ENCODE results near the gene FYN.

FYN gene

DNA sequence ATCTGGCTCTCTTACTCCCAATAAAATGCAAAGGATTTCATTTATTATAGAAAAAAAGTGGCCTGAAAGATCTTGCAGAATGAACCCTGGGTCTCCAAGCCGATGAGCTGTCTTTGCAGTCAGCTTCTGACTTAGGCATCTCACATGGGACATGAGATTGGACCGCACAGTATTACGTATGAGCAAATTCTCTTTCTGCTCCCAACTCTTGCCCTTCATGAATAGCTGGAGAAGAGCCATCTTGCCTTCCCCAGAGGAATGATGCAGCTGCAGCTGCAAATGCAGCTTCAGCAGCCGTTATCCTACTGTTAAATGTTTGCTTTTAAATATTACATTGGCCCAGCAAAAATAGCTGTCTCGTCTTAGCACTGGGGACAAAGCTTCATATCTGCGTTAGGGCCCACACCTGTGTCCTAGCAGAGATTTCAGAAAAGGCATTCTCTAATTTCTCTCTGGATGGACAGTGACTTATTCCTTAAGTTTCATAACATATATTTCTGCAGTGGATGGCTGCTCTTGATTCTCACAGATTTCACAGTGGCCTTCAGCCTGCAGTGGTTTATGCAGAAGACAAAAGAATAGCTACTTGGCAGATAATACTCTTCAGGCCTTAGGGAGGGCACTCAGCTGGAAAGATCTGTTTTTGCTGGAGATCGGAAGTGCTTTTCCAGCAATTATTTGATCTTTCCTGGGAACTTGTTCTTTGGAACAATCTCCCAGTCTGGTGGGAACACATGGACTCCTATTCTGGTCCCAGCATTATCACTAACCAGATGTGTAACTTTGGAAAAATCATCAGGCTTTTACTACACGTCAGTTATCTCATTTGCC, 129.2 kb downstream of the FYN start:
- DNase-seq: no peak

DNA sequence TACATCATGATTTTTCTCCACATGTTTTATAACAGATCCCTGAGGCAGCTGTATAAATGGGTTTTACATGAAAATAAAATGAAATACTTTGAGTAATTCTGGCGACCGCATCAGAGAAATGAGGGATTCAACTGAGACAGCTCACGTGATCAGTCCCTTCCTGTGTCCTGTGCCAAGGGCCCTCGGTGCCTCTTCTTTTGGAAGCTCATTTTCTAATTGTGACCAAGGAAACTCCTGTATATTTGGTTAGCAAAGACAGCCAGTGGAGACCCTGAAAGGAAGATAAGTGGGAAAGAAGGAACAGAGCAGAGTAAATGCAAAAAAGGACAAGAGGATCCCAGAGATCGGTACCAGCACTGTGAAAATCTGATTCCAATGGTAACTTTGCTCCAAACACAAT, 129.9 kb downstream of the FYN start:
- DNase-seq: no peak

DNA sequence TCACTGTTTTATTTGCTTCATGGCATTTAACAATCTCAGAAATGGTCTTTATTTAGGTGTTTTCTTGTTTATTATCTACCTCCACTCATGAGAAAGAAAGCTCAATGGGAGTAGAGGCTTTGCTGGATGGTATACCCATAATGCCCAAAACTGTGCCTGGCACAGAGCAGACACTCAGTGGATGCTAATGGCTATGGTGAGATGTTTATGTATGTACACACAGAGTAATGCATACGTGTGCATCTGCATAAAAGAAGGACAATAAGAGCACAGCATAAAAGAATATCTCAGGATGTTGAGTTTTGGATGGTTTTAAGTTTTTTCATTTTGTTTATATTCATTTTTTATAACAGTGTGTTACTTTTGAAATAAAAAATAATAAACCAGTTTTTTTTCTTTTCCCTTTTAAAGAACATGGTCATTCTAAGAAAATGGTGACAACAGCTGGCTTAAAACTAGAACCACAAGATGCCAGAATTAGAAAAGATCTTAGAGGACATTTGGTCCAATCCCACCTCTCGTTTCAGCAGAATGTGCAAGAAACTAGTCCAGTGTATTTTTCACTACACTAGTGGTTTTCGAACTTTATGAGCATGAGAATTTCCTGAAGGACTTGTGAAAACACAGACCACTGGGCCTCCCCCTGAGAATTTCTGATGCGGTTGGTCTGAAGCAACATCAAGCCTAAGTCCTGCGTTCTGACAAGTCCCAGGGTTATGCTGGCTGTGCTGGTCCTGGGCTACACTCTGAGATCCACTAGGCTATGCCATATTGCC, 131.9 kb downstream of the FYN start:
- DNase-seq: no peak

DNA sequence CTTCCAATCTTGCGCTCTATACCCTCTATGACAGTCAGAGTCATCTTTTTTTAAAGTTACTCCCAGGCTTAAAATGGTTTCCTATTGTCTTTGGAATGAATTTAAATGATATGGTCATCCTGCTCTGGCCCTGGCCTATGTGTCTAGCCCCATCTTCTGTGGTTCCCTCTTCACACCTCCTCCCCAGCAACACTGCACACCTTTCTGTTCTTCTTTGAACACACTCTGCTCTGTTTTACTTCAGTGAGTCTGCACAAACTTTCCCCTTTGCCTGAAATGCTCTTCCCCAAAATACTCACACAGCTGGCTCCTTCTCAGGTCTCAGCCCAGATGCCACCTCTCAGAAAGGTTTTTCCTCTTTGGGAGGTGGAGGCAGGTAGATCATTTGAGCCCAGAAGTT, 132.7 kb downstream of the FYN start:
- no peak for DNase-seq

DNA sequence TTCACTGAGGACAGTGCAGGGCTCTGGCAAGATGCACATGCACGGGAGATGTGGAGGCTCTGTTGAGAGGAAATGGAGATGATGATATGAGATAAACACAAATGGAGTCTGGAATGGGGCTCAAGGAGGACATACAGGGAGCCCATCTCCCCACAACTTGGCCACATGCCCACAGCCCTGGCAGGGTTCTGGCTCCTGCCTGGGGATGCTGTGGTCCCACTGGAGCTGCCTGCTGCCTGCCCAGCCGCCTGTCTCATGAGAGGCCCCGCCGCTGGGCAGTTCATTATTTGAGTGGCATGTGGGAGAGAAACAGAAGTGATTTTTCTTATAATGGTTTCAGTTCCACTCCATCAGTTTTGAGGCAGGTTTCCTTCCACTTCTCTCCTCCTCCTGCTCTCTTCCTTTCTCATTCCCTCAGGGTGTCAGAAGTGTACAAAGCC, 134.0 kb downstream of the FYN start:
- no peak for DNase-seq

DNA sequence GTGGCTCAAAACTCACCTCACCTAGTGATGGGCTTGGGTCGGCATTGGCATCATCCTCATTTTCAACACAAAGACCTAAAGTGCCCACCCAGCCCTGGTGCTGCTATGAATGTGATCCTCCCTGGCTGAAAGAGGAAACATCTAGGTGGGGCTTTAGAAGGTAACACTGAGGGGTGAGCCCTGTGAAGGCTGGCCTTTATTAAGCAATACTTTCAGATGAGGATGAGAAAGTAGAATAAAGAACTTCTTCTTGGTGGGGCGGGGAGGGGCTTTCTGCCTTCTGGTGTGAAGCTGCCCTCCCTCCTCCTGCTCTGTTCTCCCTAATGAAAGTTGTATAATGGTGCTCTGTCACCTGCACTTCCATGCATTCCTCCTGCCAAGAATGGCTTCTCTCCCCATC, 134.6 kb downstream of the FYN start:
- DNase-seq: no peak

DNA sequence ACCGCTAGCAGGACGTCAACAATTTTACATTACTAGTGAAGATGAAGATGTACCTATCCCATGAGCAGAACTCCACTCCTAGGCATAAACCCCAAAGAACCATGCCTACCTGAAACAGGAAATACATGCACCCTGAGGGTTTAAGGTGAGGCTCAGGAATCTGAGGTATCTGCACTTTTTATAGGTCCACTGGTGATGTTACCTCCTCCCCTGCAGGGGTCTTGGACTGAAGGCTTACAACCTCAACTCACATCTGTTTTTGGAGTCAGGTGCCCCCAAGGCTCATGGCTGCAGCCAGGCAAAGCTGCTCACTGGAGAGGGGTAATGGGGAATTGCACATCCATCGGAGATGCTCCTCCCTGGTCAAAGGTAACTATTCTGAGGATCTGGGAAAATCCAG, 135.1 kb downstream of the FYN start:
- no peak for DNase-seq

DNA sequence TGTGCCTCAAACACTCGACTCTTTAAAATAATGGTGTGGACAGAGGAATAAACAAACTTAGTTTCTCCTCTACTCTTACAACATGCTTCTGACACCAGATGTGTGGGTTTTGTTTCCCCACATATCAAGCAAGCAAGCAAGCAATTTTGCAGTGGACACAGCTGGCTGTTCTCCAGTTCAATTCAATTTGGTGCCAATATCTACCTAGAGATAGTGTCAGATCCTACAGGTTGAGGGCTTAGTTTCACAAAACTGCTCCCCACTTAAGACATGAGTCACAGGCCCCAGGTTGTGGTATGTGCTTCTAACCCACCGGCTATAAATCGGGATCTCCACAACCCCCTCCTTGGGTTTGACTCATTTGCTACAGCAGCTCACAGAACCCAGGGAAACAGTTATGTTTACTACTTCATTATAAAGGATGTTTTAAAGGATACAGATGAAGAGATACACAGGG, 136.2 kb downstream of the FYN start:
- DNase-seq: peak; percentile 50 to 53

DNA sequence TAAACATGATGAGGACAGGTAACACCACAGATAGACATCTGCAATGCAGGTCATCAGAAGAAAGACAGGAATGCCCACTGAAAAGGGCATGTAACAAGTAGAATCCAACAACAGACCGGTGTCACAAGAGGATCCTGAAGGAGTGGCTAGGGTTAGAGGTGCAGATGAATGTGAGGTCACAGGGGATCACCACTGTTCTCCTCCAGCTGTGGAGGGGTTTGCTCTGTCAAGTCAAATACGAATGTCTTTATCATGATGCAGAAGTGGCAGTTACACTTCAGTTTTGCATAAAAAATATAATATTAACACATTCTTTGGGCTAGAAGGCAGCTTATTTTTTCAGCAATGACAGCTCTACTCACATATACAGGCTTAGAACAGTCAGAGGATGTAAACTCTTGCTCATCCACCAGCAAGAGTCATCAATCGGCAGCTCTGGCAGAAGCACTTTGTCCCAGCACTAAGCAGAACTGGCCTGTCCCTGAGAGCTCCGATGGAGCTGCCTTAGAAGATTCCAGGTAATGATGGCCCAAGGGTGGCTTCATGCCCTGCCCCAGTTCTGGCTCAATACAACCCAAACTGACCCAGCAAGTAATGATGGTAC, 137.1 kb downstream of the FYN start:
- no peak for DNase-seq

DNA sequence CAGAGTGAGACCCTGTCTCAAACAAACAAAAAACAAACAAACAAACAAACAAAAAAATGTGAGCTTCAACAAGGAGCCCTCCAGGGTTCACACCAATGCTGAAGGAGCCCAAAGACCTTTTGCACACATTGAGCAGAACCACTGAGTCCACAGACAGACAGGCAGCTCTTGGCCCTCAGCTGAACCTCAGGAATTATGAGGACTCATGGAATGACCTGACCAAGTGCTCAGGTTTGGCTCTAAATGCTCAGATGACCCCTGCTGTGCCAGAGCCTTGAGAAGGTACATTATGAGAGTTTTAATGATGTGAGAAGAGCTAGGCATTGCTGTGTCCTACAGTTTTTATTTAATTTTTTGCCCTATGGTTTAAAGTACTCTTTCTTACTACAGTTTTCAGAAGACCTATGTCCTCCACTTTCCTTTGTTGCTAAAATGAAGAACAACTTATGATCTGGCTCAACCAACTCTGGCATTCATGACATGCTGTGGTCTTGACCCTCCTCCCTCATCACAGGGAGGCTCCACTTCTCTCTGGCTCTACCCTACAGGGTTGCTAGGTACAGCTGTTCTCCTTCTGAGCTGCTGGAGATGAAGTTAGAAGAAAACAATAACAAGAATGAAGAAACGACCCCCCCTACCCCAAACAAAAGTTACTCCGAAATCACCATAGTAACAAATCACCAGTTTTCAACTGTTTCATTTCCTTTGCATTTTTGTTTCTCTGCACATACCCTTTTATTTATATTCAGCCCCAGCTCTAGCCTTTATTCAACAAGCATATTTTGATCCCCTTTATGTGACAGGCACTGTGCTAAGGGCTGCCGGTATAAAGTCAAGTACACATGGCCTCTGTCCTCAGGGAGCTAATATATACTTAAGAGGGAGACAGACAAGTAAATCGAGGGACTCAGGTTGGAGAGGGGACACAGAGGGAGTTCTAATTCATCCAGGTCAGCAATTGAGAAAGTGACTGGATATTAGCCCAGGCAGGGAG, 138.9 kb downstream of the FYN start:
- no peak for DNase-seq

DNA sequence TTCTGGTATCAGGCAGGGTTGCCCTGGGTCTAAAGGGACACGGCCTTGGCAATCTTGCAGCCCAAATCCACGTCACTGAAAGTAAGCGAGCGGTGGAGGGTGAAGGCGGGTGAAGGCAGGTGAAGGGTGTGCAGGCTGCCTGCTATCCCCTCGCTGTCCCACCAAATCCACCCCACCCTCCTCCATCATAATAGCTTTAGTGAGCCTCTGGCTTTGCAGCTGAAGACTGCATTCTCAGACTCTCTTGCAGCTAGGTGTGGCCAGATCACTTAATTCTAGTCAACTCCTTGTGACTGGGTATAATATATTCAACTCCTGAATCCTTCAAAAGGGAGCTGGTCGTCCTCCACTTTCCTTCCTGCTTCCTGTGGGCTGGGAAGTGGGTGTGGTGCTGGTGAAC, 140.9 kb downstream of the FYN start:
- DNase-seq: no peak

DNA sequence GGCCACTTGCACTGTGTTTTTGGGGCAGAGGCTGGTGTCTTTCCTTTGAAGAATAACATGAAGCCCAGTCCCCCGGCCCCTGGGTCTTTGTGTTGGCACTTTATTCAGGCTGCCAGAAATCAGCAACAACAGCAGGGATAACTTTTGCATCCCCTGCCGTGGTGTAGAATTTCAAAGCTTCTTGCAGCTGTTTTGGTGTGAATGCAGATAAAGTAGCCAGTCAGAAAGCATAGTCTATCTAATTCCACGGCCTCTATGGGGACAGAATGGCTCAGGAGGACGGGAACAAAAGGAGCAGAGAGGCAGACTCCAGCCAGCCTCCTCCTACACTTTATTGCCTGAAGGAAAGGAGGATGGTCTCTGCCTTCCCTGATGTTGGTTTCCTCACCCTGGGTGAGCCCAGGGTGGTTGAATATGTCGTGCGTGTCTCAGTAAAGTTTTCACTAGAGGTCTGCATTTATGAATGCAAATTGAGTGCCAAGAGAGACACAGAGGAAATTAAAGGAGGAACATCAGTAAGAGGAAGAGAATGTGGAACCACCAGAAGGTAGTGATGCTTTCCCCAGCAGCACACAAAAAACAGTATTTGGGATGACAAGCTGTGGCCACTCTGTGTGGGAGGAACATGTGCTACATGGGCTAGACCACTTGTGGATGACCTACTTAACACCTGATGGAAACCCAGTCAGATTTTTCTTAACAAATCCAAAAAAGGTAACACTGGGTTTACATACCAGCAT, 141.6 kb downstream of the FYN start:
- no peak for DNase-seq

DNA sequence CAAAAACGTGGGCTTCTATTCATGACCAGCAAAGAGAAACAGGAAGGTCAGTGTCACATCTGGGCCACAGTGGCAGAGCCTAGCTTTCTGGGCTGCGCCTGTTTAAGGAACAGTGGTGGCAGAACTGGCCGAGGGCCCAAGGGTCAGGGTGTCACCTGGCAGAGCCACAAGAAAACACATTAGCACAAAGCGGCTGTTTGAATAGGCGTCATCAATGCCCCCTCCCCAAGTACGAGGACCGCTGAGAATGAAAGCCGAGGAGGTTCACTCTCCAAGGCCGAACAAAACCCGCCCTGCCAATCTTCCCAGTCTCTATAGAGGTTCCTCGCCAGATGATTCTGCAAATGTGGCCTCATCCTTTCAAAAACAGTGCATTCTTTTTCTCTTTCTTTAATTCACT, 142.4 kb downstream of the FYN start:
- no peak for DNase-seq

DNA sequence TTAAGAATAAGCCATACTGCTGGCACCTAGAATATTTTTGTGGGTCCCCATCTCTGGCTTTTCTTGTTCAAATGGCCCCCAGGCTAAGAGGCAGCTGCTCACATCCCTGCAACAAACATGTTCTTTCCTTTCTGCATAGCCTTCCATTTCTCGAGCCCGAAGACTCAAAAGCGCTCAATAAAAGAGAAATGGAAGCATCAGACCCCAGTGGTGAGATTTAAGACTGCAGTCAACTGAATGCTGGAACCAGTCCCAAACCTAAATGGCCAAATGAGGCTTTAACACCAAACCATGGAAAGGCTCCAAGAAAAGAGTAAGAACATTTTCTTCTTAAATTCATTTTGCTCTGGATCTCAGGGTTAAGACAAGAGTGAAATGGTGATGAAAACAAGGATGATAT, 145.4 kb downstream of the FYN start:
- no peak for DNase-seq

DNA sequence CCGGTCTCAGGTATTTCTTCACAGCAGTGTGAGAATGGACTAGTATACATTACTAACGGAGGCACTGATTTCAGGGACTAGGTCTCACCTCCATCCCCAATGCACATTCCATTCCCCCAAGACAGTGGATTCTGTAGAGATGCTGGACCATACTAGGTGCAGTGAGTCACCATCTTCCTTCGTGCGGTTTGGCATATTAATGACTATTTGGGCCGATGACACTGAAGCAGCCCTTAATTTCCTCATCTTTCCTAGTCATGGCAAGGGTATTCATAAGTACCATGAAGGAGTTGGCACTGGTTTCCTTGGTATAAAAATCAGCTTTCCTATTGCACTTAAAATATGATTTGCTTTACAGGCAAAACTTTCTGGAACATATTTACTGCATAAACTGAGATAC, 146.2 kb downstream of the FYN start:
- DNase-seq: no peak

DNA sequence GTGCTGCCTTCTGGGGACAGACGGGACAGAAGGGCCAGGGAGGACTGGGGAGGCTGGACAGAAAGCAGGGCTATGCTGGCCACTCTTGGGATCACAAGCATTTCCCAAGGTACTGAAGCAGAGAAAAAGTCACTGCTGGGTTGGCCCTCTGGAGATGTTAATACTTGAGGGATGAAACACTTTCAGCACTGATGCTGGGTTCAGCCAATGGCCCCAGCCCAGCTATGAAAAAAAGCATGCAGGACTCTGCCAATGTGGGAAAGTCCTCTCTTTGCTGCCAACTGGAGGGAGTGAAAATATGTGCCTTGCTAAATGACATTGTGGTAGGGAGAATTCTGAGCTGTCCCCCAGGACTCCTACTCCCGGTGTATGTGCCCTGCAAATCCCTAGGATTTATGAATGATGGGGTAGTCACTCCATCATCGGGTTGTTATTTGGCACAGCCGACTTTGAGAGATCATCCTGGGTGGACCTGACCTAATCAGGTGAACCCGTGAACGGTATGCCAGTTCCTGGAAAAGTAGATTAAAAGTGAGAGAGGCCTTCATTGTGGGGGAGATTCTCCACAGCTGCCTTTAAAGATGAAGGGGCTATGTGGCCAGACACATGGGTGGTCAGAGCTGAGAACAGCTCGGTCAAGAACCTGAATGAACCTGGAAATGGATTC, 147.7 kb downstream of the FYN start:
- DNase-seq: no peak

DNA sequence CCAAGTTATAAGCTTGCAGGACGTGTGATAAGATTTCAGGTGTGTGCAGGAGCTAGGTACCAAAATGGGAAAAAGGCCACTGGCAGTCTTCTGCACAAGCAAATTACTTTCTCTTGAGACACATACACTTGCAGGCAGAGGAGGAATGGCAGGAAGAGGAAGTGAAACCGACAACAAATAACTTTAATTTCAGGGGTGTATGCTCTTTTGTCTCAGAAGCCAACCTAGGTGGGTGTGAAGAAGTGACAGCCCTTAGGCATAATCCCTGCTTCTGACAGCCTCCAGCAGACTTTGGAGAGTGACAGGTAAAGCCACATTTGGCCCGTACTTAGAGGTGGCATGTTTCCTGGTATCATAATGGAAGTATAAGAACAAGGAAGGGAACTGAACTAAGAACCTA, 148.7 kb downstream of the FYN start:
- no peak for DNase-seq

DNA sequence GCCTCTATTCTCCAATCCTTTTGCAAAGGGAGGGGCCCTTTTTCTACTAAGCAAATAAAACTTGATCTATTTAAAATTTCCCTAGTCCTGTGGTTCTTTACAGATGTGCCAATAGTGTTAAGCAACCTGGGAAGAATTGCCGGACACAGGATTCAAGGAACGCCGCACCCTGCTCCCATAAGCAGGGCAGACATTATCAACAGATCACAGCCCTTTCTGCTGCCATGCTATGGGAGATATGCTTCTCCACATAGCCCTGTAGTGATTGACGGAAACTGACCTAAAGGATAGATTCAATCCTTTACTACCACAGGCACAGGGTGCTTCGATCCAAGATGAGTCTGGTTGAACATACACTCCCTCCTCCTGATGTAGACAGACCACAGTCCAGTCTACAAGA, 149.2 kb downstream of the FYN start:
- no peak for DNase-seq

DNA sequence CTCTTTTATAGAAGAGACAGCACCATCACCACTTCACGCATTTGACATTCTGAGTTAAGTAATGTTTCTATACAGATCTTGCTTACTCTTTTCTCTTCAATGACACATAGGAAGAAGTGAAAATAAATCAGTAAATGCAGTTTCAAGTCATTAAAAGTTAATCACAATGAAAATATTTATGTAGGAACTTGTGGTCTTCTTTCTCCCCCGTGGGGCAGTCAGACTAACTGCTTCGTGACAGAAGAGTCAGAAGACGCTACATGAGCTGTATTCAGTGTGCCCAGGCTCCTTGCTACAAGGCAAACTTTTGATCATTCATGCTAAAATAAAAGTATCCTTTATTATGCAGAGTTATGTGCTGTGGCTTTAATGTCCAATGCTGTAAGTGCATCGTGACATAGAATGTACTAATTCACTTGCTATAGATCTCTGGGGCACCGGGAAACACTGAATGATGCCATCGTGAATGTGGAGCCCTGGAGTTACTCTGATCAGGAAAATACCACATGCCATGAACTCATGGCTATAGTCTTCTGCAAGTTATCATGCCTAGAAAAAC, 149.8 kb downstream of the FYN start:
- no peak for DNase-seq

DNA sequence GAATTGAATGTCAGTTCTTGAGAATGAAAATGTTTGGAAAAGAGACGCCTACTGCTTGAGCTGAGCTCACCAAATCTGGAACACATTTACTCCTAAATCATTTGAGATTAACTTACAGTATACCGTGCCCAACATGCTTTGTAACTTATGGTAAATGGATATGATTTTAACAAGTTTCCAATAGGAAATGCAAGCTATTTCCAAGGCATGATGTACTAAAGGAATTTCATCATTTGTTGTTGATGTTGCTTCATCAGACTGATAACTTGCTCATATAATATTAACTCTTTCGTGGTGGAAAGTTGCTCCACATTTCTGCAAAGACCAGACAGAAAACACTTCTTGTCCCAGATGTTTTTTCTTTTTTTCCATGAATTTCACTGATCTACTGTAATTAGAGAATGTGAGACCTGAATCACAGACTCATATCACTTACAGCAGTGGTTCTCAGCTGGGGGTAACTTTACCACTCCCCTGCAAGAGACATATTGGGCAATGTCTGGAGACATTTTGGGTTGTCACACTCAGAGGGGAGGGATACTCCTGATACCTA, 151.0 kb downstream of the FYN start:
- no peak for DNase-seq

DNA sequence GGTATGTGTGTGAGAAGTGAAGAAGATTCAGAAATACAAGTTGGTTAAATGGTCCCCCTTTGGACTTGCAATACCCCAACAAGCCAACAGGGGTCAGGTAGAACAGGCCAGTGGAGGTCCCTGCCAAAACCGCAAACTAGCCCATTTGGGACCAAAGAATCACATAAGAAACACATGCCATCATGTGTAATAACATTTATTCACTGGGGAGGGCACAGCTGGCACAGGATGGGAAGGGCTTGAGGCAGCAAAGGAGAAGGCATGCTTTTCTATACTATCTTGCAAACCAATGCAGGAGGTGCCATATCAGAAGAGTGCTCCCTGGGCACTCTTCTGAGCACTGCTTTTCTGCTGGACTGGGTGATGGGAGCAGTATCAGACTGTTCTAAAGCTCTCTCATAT, 151.5 kb downstream of the FYN start:
- DNase-seq: peak; percentile 21 to 43
